ENCODE measurements around the gene GNAS.

Gene GNAS

GRCh38 chr20:58853466-58853865, 950 bp downstream of the GNAS start:
- Histone ChIP-seq H2BK15ac (ENCODE audit: low read depth, poor library complexity, severe bottlenecking) (no peak overlapping the region), H3K9me3 (ENCODE audit: control insufficient read depth, low read length) (no peaks in the 10 kb centered on the region), H2BK5ac (ENCODE audit: low read depth, low read length, poor library complexity, severe bottlenecking) (no peak overlapping the region), H2AFZ (ENCODE audit: low read depth, low read length) (no peak overlapping the region), H4K91ac (ENCODE audit: low read length) (no peak overlapping the region), H2BK12ac (ENCODE audit: low read length in 2 of 2) (no peak overlapping the region), H3K9ac (ENCODE audit: low read length) (no peak overlapping the region), H3K27ac (ENCODE audit: low read length, poor library complexity, severe bottlenecking) (no peak overlapping the region), H3K4me3 (ENCODE audit: insufficient read depth in 1 of 2, low read depth in 1 of 2, low read length in 2 of 2) (no peak overlapping the region), H3K4me2 (ENCODE audit: low read length, poor library complexity, severe bottlenecking) (no peak overlapping the region), H3K18ac (ENCODE audit: low read depth in 1 of 2, low read length in 2 of 2) (no peak overlapping the region), H3K23ac (ENCODE audit: low read length in 2 of 2) (no peak overlapping the region), H3K14ac (ENCODE audit: low read length in 2 of 2) (no peak overlapping the region), H3K36me3 (ENCODE audit: control insufficient read depth in 1 of 2, insufficient read depth in 2 of 2, low read depth in 1 of 2, low read length in 2 of 2) (no peaks in the 10 kb centered on the region), H3K4ac (ENCODE audit: low read depth in 1 of 2, low read length in 2 of 2) (no peak overlapping the region), H3K27me3 (ENCODE audit: control insufficient read depth in 1 of 2, insufficient read depth in 1 of 2, low read length in 2 of 2) (peaks cover 55 to 74% of the 10 kb centered on the region in 2 experiments), H3K4me1 (ENCODE audit: control insufficient read depth, insufficient read depth, low read depth, low read length) (peaks cover 37% of the 10 kb centered on the region), H2BK120ac (ENCODE audit: low read depth, low read length) (no peak overlapping the region), H2AK5ac (ENCODE audit: low read length, severe bottlenecking) (no peak overlapping the region), H3K79me1 (replicated peaks; ENCODE audit: low read length, poor library complexity, severe bottlenecking) (peaks cover 3% of the 10 kb centered on the region), H4K8ac (ENCODE audit: low read length) (no peak overlapping the region)
- WGBS, result 74% methylated on average over 6 of the region's 6 CpGs
- no peak for DNase-seq

- peak overlapping the region; percentile 41 for H3K4me2 ChIP-seq (ENCODE audit: low read length, poor library complexity, severe bottlenecking)
- no peak overlapping the region for H2BK120ac ChIP-seq (ENCODE audit: low read depth, low read length)
- H3K9me3 ChIP-seq (ENCODE audit: control insufficient read depth, low read length), result no peaks in the 10 kb centered on the region
- no peak overlapping the region for H2BK15ac ChIP-seq (ENCODE audit: low read depth, poor library complexity, severe bottlenecking)
- H2BK12ac ChIP-seq (ENCODE audit: low read length in 2 of 2), result no peak overlapping the region
- H3K36me3 ChIP-seq (ENCODE audit: control insufficient read depth in 1 of 2, insufficient read depth in 2 of 2, low read depth in 1 of 2, low read length in 2 of 2), result no peaks in the 10 kb centered on the region
- no peak for DNase-seq
- no peak overlapping the region for H3K4ac ChIP-seq (ENCODE audit: low read depth in 1 of 2, low read length in 2 of 2)
- H3K4me3 ChIP-seq (ENCODE audit: insufficient read depth in 1 of 2, low read depth in 1 of 2, low read length in 2 of 2), result no peak overlapping the region
- no peak overlapping the region for H2BK5ac ChIP-seq (ENCODE audit: low read depth, low read length, poor library complexity, severe bottlenecking)
- H3K79me1 ChIP-seq (replicated peaks; ENCODE audit: low read length, poor library complexity, severe bottlenecking), result peaks cover 2% of the 10 kb centered on the region
- H3K18ac ChIP-seq (ENCODE audit: low read depth in 1 of 2, low read length in 2 of 2), result no peak overlapping the region
- H3K23ac ChIP-seq (ENCODE audit: low read length in 2 of 2), result no peak overlapping the region
- H3K14ac ChIP-seq (ENCODE audit: low read length in 2 of 2), result no peak overlapping the region
- no peak overlapping the region for H2AK5ac ChIP-seq (ENCODE audit: low read length, severe bottlenecking)
- H3K4me1 ChIP-seq (ENCODE audit: control insufficient read depth, insufficient read depth, low read depth, low read length), result peaks cover 36% of the 10 kb centered on the region
- H4K91ac ChIP-seq (ENCODE audit: low read length), result no peak overlapping the region
- peaks cover 59 to 74% of the 10 kb centered on the region in 2 experiments for H3K27me3 ChIP-seq (ENCODE audit: control insufficient read depth in 1 of 2, insufficient read depth in 1 of 2, low read length in 2 of 2)
- H4K8ac ChIP-seq (ENCODE audit: low read length), result no peak overlapping the region
- no peak overlapping the region for H3K9ac ChIP-seq (ENCODE audit: low read length)
- 66% methylated on average over 63 of the region's 63 CpGs for WGBS
- H3K27ac ChIP-seq (ENCODE audit: low read length, poor library complexity, severe bottlenecking), result no peak overlapping the region
- H2AFZ ChIP-seq (ENCODE audit: low read depth, low read length), result no peak overlapping the region
These were observed 1.6 kb downstream of the GNAS start for GRCh38 chr20:58853976-58854637.

- no peak overlapping the region for H3K9ac ChIP-seq (ENCODE audit: low read length)
- H3K4ac ChIP-seq (ENCODE audit: low read depth in 1 of 2, low read length in 2 of 2), result no peak overlapping the region
- no peak overlapping the region for H3K27ac ChIP-seq (ENCODE audit: low read length, poor library complexity, severe bottlenecking)
- peak overlapping the region; percentile 45 for H2BK15ac ChIP-seq (ENCODE audit: low read depth, poor library complexity, severe bottlenecking)
- H3K4me3 ChIP-seq (ENCODE audit: insufficient read depth in 1 of 2, low read depth in 1 of 2, low read length in 2 of 2), result peak overlapping the region; percentile 12 to 51
- H3K9me3 ChIP-seq (ENCODE audit: control insufficient read depth, low read length), result no peaks in the 10 kb centered on the region
- H4K91ac ChIP-seq (ENCODE audit: low read length), result no peak overlapping the region
- no peak overlapping the region for H3K23ac ChIP-seq (ENCODE audit: low read length in 2 of 2)
- no peak overlapping the region for H2BK12ac ChIP-seq (ENCODE audit: low read length in 2 of 2)
- H2BK5ac ChIP-seq (ENCODE audit: low read depth, low read length, poor library complexity, severe bottlenecking), result no peak overlapping the region
- no peak overlapping the region for H2AFZ ChIP-seq (ENCODE audit: low read depth, low read length)
- H2BK120ac ChIP-seq (ENCODE audit: low read depth, low read length), result no peak overlapping the region
- H3K14ac ChIP-seq (ENCODE audit: low read length in 2 of 2), result no peak overlapping the region
- H3K27me3 ChIP-seq (ENCODE audit: control insufficient read depth in 1 of 2, insufficient read depth in 1 of 2, low read length in 2 of 2), result peaks cover 62 to 70% of the 10 kb centered on the region in 2 experiments
- peaks cover 2% of the 10 kb centered on the region for H3K79me1 ChIP-seq (replicated peaks; ENCODE audit: low read length, poor library complexity, severe bottlenecking)
- 57% methylated on average over 72 of the region's 75 CpGs for WGBS
- H4K8ac ChIP-seq (ENCODE audit: low read length), result no peak overlapping the region
- H3K4me2 ChIP-seq (ENCODE audit: low read length, poor library complexity, severe bottlenecking), result peak overlapping the region; percentile 41
- DNase-seq, result no peak
- H2AK5ac ChIP-seq (ENCODE audit: low read length, severe bottlenecking), result no peak overlapping the region
- H3K4me1 ChIP-seq (ENCODE audit: control insufficient read depth, insufficient read depth, low read depth, low read length), result peaks cover 36% of the 10 kb centered on the region
- no peaks in the 10 kb centered on the region for H3K36me3 ChIP-seq (ENCODE audit: control insufficient read depth in 1 of 2, insufficient read depth in 2 of 2, low read depth in 1 of 2, low read length in 2 of 2)
- H3K18ac ChIP-seq (ENCODE audit: low read depth in 1 of 2, low read length in 2 of 2), result no peak overlapping the region
These were observed 2.3 kb downstream of the GNAS start for GRCh38 chr20:58854638-58855471.
